CD4-positive, alpha-beta T cell treated with Interleukin-6 for 4 hours (primary cell): ENCODE data around the gene SOCS7.

Experiments used
- DNase-seq: peaks from one replicate; pipeline ENCODE4 v3.0.0-alpha.2; 2020; ENCODE audit warnings: mixed read lengths

The SOCS7 gene

DNA sequence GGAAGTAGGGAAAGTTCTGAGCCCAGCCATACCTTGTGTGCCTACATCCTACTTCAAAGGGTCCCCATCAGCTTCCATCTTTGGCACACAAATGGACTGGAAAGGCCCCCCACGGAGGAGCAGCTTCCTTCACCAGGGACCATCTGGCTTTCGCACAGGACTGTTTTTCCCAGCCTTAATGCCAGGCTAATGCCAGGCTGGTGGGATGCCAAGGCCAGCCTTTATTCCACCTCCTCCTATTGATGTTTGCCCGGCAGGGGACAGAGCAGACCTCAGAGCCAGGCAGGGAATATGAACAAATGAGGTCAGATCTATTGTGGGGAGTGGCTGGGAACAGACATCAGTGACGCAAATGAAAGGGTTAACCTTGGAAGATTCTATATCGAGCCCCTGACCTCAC is 13.6 kb upstream of the SOCS7 start:
- DNase-seq = no peak

DNA sequence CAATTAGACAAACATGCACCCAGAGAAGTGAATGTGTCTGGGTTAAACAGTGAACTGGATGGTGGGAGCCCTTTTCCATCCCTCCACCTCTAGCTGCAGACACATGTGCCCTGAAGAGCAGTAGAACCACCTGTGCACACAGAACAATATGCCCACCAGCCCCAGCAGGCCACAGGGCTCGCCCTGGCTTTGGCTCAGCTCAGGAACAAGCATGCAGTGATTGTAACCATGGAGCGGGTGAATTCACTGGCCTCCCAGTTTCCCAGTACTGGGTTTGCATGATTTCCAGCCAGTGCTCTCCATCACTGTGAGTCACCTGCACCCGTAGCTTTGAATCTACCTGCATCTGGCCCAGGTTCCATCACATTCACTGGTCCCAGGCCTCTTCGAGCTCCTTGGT is 13.1 kb upstream of the SOCS7 start:
- DNase-seq = no peak

- no peak for DNase-seq
Observed at GRCh38 chr17:38339891-38340290, 11.8 kb upstream of the SOCS7 start.

DNA sequence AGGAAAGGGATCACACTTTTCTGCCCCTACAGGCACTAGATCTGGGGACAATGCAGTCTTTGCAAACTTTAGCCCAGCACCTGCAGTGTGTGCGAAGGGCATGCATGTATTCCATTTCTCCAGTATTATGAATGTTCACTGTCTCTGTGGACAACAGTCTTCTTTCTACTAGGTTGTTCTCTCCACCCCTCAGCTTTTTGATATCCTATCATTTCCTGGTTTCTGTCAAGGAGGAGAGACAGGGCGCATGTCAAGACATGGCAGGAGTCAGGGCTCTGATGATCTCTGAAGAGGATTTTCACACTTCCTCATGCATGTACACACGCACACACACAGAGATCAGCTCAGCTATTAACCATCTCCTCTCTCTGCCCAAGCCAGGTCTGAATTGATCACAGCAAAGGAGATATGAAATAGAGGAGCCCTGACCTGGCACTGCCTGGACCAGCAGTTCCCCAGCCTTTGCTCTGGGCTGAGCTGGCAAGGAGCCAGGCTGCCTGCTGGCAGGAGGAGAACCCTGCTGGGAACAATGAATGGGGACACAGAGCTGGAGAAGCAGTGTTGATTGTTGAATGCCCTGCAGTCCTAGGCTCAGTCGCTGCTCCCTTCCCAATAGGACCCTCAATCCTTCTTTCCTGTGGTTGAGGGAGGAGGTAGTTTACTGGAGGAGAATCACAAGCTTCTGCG is 10.5 kb upstream of the SOCS7 start:
- DNase-seq = no peak

DNA sequence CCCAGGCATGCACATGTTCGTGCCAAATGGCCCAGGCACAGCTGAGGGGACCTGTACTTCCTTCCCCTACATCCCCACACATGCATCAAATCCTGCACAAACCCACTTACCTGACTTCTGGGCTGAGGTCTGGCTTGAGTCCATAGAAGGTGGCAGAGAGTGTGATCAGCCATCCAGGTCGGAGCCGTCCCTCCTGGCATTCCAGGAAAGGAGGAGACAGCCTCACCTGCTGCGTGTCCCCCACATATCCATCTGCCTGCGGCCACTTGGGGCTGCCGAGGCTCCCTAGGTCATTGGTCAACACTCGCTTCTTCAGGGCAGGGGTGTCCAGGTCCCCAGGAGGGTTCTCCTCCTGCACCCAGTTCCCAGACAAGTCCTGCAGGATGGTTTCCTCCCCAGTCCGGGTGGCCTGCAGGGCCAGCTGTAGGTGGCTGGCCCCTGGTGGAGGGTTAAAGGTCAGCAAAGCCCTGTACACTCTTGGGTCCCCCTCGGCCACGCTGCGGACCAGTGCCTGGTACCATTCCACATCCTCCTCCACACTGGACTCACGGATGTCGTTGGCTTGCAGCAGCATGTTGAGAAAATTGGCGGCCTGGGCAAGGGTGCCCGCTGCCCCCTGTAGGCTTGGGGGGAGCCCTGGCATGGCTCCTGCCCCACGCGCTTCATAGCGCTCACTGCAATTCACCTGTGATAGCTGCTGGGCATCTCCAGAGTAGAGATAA is 8.6 kb upstream of the SOCS7 start:
- no peak for DNase-seq

DNA sequence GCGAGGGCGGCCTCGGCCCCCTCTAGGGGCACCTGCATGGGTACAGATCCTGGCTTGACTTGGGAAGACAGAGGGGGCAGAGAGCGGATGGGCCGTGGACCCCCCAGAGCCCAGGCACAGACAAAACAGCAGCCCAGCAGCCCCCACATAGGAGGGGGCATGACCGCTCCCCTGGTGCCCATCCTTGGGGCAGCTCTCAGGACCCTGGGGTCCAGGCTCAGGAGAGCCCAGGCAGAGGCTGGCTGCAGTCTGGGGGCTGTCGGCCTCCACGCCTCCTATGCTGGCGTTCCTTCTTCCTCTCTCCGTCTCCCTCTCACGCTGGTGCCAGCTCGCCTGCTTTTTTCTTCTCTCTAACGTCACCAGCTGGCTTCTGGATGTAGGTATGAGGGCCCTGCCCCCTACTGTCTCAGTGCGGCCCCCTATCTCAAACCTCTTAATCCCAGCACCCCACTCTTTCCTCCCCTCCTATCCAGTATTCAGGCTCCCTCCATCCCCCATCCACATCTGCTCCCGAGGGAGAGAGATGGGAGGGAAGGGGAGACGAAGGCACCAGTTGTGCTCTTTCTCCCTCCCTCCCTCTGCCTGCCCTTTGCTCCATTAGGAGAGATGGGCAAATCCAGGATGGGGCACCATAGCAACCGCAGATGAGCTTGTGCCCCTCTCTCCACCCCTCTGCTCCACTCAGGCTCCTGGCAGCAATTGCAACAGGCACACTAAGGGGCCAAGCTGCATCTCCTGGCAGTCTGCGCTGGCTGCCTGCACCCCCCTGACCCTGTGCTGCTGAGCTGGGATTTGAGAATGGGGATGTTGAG is 7.8 kb upstream of the SOCS7 start, which contains the start of gene GPR179:
GPR179 (minus strand) TSS at position 349 of the 812 bp plus-strand sequence; CDS start at position 182, 167 bp downstream.
- no peak for DNase-seq

GRCh38 chr17:38344420-38344745 is 7.3 kb upstream of the SOCS7 start:
- DNase-seq = no peak

DNA sequence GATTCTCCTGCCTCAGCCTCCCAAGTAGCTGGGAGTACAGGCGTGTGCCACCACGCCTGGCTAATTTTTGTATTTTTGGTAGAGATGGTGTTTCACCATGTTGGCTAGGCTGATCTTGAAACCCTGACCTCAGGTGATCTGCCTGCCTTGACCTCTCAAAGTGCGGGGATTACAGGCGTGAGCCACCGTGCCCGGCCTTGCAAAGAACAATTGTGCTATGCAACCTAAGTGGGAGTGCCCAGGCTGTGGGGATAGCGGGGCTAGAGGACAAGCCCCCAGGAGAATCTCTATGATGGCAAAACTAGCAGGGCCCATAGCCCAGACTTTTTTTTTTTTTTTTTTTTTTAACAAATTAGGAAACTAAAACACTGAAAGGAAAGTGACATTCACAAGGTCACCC is 5.9 kb upstream of the SOCS7 start:
- no peak for DNase-seq

DNA sequence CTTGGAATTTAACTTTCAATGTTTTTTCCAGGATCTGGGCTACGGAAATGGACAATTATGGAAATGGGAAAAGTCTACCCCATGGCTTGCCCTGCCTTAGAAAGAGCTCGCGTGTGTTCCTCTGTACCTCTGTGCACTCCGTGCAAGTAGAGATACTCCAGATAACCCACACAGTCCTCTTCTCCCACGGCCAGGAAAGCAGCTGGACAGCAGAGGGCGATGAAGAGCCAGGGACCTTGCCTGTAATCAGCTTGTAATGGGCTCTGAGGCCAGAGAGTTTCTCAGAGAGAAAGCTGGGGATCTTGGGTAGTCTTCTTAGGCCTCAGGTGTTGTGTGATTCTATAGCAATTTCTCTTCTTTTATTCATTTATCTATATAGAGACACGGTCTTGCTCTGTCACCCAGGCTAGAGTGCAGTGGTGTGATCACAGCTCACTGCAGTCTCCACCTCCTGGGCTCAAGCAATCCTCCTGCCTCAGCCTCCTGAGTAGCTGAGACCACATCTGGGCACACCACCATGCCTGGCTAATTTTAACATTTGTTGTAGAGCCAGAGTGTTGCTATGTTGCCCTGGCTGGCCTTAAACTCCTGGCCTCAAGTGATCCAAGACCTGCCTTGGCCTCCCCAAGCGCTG is 2.4 kb upstream of the SOCS7 start:
- DNase-seq = peak; percentile 87

- DNase-seq = no peak
Observed at GRCh38 chr17:38350035-38350434, 1.6 kb upstream of the SOCS7 start.

GRCh38 chr17:38352245-38353085 is 821 bp downstream of the SOCS7 start:
- peak; percentile 20 for DNase-seq

- DNase-seq = no peak
Observed at GRCh38 chr17:38353086-38353604, 1.5 kb downstream of the SOCS7 start.

DNA sequence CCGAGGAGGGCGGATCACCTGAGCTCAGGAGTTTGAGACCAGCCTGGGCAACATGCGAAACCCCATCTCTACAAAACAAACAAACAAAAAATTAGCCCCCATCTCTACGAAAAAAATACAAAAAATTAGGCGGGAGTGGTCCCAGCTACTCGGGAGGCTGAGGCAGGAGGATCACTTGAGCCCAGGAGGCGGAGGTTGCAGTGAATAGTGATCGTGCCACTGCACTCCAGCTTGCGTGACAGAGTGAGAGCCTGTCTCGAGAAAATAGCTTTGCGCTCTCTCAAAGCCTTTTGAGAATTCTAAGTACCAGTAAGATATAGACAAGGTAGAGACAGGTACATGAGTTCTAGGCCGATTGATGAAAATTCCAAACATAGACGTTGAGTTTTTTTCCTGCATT is 2.0 kb downstream of the SOCS7 start:
- DNase-seq = no peak

DNA sequence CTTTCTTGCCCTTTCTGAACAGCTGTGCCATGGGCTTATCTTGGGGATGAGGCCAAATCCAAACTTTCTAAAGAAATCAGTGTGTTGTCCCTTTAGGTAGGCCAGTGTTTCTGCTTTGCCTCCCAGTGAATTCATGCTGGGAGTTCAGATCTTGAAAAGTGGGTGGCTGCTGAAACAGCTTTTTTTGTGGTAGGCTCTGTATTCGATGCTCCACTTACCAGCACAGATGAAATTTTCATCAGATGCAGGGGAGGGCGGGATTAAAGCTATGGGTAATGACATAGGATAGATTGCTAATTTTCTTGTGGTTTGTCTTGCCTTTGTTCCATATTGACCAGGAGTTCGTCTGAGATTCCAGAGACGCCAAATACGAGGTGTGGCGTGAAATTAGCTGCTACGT is 2.8 kb downstream of the SOCS7 start:
- no peak for DNase-seq

DNA sequence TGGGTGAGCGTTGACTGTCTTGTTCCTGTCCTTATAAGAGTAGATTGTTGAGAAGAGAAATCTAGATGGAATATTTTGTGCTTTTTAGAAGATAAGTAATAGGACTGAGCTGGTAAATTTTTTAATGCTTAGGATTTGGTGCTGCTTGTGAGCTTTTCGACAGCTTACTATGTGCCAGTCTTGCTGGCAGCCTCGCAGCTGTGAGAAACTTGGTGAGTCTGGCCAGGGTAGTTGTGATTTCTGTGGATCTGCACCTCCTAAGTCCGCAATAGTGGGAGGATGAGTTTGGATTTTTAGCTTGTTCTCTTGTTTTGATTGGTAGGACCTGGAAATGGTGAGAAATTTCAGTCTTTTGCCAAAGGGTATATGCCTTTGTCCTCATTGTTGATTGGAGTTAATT is 3.6 kb downstream of the SOCS7 start:
- no peak for DNase-seq

GRCh38 chr17:38357486-38358123 is 6.0 kb downstream of the SOCS7 start:
- no peak for DNase-seq

- DNase-seq = no peak
Observed at GRCh38 chr17:38358586-38359513, 7.2 kb downstream of the SOCS7 start.

DNA sequence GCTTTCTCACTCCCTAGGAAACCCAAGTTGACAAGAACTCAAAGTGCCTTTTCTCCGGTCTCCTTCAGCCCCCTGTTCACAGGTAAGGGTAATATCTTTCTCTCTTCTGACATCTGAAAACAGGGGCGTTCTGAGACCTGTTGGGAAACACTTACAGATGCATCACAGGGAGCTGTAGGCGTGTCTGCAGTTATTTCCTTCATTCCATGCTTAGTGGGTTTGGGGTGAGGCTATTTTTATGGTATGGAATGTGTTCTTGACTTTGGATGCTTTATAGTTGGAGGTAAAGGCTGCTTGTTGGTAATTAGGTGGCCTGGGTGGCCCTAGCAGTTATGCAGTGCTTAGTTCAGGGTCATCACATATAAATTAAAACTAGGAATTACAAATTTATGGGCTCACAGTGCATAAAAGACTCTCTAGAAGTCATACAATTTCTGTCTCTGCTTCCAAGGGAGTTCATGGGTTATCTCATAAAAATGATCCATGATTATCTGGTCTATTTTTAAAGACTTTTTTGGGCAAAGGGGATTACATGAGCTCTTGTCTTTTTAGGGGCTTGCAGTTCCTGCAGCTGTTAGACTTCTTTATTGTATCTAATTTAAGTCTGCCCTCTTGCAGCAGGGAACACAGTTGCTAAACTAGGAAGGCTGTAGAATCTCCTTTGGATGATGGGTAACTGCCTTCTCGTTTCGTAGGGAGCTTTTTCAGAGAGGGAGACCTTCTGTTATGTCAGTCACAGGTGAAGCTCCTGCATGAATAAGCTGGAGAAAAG is 10.2 kb downstream of the SOCS7 start:
- DNase-seq = no peak

- DNase-seq = no peak
Observed at GRCh38 chr17:38363016-38363415, 11.4 kb downstream of the SOCS7 start.

- DNase-seq = no peak
Observed at GRCh38 chr17:38364741-38365140, 13.1 kb downstream of the SOCS7 start.
